NCI-H226 (cell line): ENCODE measurements around the gene ZSWIM5.
"Not testable (repeated sequence)": the region's sequence is repeated elsewhere in the genome, so short reads cannot be mapped to it uniquely, and the experiment has no call there.

ENCODE experiments used
- DNase-seq: peaks from one replicate; pipeline ENCODE4 v3.0.0-alpha.2; 2015

ZSWIM5 gene

GRCh38 chr1:45200906-45201500, 5.4 kb downstream of the ZSWIM5 start:
- DNase-seq, result no peak

- DNase-seq, result no peak
These were observed 6.0 kb downstream of the ZSWIM5 start for GRCh38 chr1:45200435-45200834.

- no peak for DNase-seq
These were observed 8.2 kb downstream of the ZSWIM5 start for GRCh38 chr1:45198185-45198584.

GRCh38 chr1:45196863-45197262, 9.5 kb downstream of the ZSWIM5 start:
- no peak for DNase-seq

GRCh38 chr1:45191418-45191783, 15.0 kb downstream of the ZSWIM5 start:
- DNase-seq, result no peak

GRCh38 chr1:45187725-45188124, 18.7 kb downstream of the ZSWIM5 start:
- DNase-seq, result no peak

- not testable (repeated sequence) for DNase-seq
These were observed 26.4 kb downstream of the ZSWIM5 start for GRCh38 chr1:45179918-45180519.

- peak; percentile 5 for DNase-seq
These were observed 29.0 kb downstream of the ZSWIM5 start for GRCh38 chr1:45177452-45177851.

GRCh38 chr1:45172764-45173163, 33.6 kb downstream of the ZSWIM5 start:
- DNase-seq, result no peak

- DNase-seq, result no peak
These were observed 34.4 kb downstream of the ZSWIM5 start for GRCh38 chr1:45172005-45172404.

GRCh38 chr1:45171575-45171974, 34.8 kb downstream of the ZSWIM5 start:
- DNase-seq, result no peak

GRCh38 chr1:45170151-45170742, 36.2 kb downstream of the ZSWIM5 start:
- no peak for DNase-seq

- not testable (repeated sequence) for DNase-seq
These were observed 38.5 kb downstream of the ZSWIM5 start for GRCh38 chr1:45167947-45168346.

GRCh38 chr1:45164307-45164706, 42.1 kb downstream of the ZSWIM5 start:
- DNase-seq, result not testable (repeated sequence)

GRCh38 chr1:45163111-45163510, 43.3 kb downstream of the ZSWIM5 start:
- not testable (repeated sequence) for DNase-seq

- not testable (repeated sequence) for DNase-seq
These were observed 44.1 kb downstream of the ZSWIM5 start for GRCh38 chr1:45162041-45163035.

GRCh38 chr1:45155957-45156356, 50.4 kb downstream of the ZSWIM5 start:
- DNase-seq, result no peak

GRCh38 chr1:45155423-45155822, 51.0 kb downstream of the ZSWIM5 start:
- DNase-seq, result no peak

- no peak for DNase-seq
These were observed 54.3 kb downstream of the ZSWIM5 start for GRCh38 chr1:45152126-45152525.

GRCh38 chr1:45148209-45148825, 58.1 kb downstream of the ZSWIM5 start:
- no peak for DNase-seq

- no peak for DNase-seq
These were observed 59.6 kb downstream of the ZSWIM5 start for GRCh38 chr1:45146833-45147232.

GRCh38 chr1:45141247-45142003, 65.0 kb downstream of the ZSWIM5 start:
- no peak for DNase-seq
